Activated T-helper 1 cell treated with anti-CD3 and anti-CD28 coated beads, Interleukin-12 subunit alpha, Interleukin-12 subunit beta, Interleukin-2, Interleukin-4 antibody, amounts not matched to agents 30 ng/mL and 10 ng/mL and 1 ng/mL, durations not matched to agents 14 hours and 24 hours and 36 hours (primary cell): Measurements from ENCODE around the gene SLC13A1. TPM values are rescaled to one million over a fixed set of nuclear protein-coding genes. Genes with fewer than 3 reads are reported as not detected.

Experiments
- DNase-seq: peaks from one replicate; pipeline ENCODE4 v3.0.0; 2021; ENCODE audit warnings: low spot score
- H3K27ac Mint-ChIP-seq: one replicate; pipeline ENCODE4 v1.8.0; 2021; ENCODE audit warnings: mild to moderate bottlenecking, mixed read lengths
- H3K27me3 Mint-ChIP-seq: one replicate; pipeline ENCODE4 v1.8.0; 2022; ENCODE audit warnings: mild to moderate bottlenecking, moderate library complexity, mixed read lengths; ENCODE audit not compliant: insufficient read depth
- H3K36me3 Mint-ChIP-seq: one replicate; pipeline ENCODE4 v1.8.0; 2021; ENCODE audit warnings: low read depth, mixed read lengths
- H3K4me1 Mint-ChIP-seq: one replicate; pipeline ENCODE4 v1.8.0; 2021; ENCODE audit warnings: low read depth, mixed read lengths
- H3K4me3 Mint-ChIP-seq: one replicate; pipeline ENCODE4 v1.8.0; 2021; ENCODE audit warnings: mild to moderate bottlenecking, moderate library complexity, mixed read lengths
- H3K9me3 Mint-ChIP-seq: one replicate; pipeline ENCODE4 v1.8.0; 2021; ENCODE audit warnings: mixed read lengths
- intact Hi-C: fragments of 100-400 bp; cut with micrococcal nuclease; formaldehyde crosslinking; loops from one replicate; pipeline ENCODE4 v1.15.1; 2024
- total RNA-seq: library from RNA; stranded (reverse); gene quantifications from 2 replicates; pipeline ENCODE4 v1.2.3, GENCODE V29; 2022

The SLC13A1 gene
- total RNA-seq, 1 donor from 2014 or later: 0.05 TPM

GRCh38 chr7:123215350-123215749 is 15.6 kb upstream of the SLC13A1 start:
- Mint-ChIP-seq H3K27me3 (no peaks in the 10 kb centered on the region), H3K9me3 (peaks cover 14% of the 10 kb centered on the region), H3K4me1 (no peaks in the 10 kb centered on the region), H3K36me3 (no peaks in the 10 kb centered on the region), H3K27ac (no peak overlapping the region), H3K4me3 (no peak overlapping the region)
- intact Hi-C loops: no loop called here
- no peak for DNase-seq

GRCh38 chr7:123211545-123211944 is 11.8 kb upstream of the SLC13A1 start:
- Mint-ChIP-seq H3K4me1 (no peaks in the 10 kb centered on the region), H3K27ac (no peak overlapping the region)
- intact Hi-C loops: no loop called here

GRCh38 chr7:123210986-123211385 is 11.2 kb upstream of the SLC13A1 start:
- intact Hi-C loops: no loop called here
- Mint-ChIP-seq H3K4me3 (no peak overlapping the region), H3K4me1 (no peaks in the 10 kb centered on the region), H3K9me3 (peaks cover 14% of the 10 kb centered on the region), H3K36me3 (no peaks in the 10 kb centered on the region), H3K27me3 (no peaks in the 10 kb centered on the region), H3K27ac (no peak overlapping the region)
- no peak for DNase-seq

More at GRCh38 chr7:123211545-123211944, 11.8 kb upstream of the SLC13A1 start:
- DNase-seq: no peak
- Mint-ChIP-seq H3K27me3 (no peaks in the 10 kb centered on the region), H3K36me3 (no peaks in the 10 kb centered on the region), H3K9me3 (peaks cover 14% of the 10 kb centered on the region), H3K4me3 (no peak overlapping the region)

GRCh38 chr7:123209786-123210185 is 10.0 kb upstream of the SLC13A1 start:
- Mint-ChIP-seq H3K9me3 (peaks cover 5% of the 10 kb centered on the region), H3K4me3 (no peak overlapping the region), H3K27ac (no peak overlapping the region), H3K4me1 (no peaks in the 10 kb centered on the region), H3K36me3 (no peaks in the 10 kb centered on the region), H3K27me3 (no peaks in the 10 kb centered on the region)
- DNase-seq: no peak
- intact Hi-C loops: no loop called here

- intact Hi-C loops: no loop called here
- no peak overlapping the region for H3K4me3 Mint-ChIP-seq
- H3K4me1 Mint-ChIP-seq: no peaks in the 10 kb centered on the region
- no peak for DNase-seq
- H3K36me3 Mint-ChIP-seq: no peaks in the 10 kb centered on the region
- no peaks in the 10 kb centered on the region for H3K9me3 Mint-ChIP-seq
- no peak overlapping the region for H3K27ac Mint-ChIP-seq
- H3K27me3 Mint-ChIP-seq: no peaks in the 10 kb centered on the region
Measured at GRCh38 chr7:123208793-123209192, 9.0 kb upstream of the SLC13A1 start.

- Mint-ChIP-seq H3K27ac (no peak overlapping the region), H3K27me3 (no peaks in the 10 kb centered on the region), H3K4me1 (no peaks in the 10 kb centered on the region), H3K36me3 (no peaks in the 10 kb centered on the region), H3K9me3 (no peaks in the 10 kb centered on the region), H3K4me3 (no peak overlapping the region)
- intact Hi-C loops: no loop called here
- DNase-seq: no peak
Measured at GRCh38 chr7:123204206-123204835, 4.6 kb upstream of the SLC13A1 start.

- no peaks in the 10 kb centered on the region for H3K9me3 Mint-ChIP-seq
- no peak overlapping the region for H3K4me3 Mint-ChIP-seq
- H3K27me3 Mint-ChIP-seq: no peaks in the 10 kb centered on the region
- DNase-seq: no peak
- intact Hi-C loops: no loop called here
- H3K4me1 Mint-ChIP-seq: no peaks in the 10 kb centered on the region
- no peaks in the 10 kb centered on the region for H3K36me3 Mint-ChIP-seq
- no peak overlapping the region for H3K27ac Mint-ChIP-seq
Measured at GRCh38 chr7:123201901-123202300, 2.1 kb upstream of the SLC13A1 start.

GRCh38 chr7:123198668-123199652 is 809 bp downstream of the SLC13A1 start:
- no peaks in the 10 kb centered on the region for H3K27me3 Mint-ChIP-seq
- intact Hi-C loops: no loop called here

GRCh38 chr7:123198111-123198510 is 1.7 kb downstream of the SLC13A1 start:
- intact Hi-C loops: no loop called here
- Mint-ChIP-seq H3K27ac (no peak overlapping the region), H3K9me3 (no peaks in the 10 kb centered on the region), H3K36me3 (no peaks in the 10 kb centered on the region), H3K4me1 (no peaks in the 10 kb centered on the region), H3K4me3 (no peak overlapping the region), H3K27me3 (no peaks in the 10 kb centered on the region)
- DNase-seq: no peak

More at GRCh38 chr7:123198668-123199652, 809 bp downstream of the SLC13A1 start:
- DNase-seq: no peak
- H3K4me3 Mint-ChIP-seq: no peak overlapping the region
- no peaks in the 10 kb centered on the region for H3K9me3 Mint-ChIP-seq
- no peaks in the 10 kb centered on the region for H3K36me3 Mint-ChIP-seq
- no peaks in the 10 kb centered on the region for H3K4me1 Mint-ChIP-seq
- no peak overlapping the region for H3K27ac Mint-ChIP-seq

GRCh38 chr7:123193235-123193634 is 6.5 kb downstream of the SLC13A1 start:
- no peaks in the 10 kb centered on the region for H3K27me3 Mint-ChIP-seq
- intact Hi-C loops: no loop called here
- H3K9me3 Mint-ChIP-seq: peaks cover 4% of the 10 kb centered on the region
- no peaks in the 10 kb centered on the region for H3K36me3 Mint-ChIP-seq
- peaks cover 11% of the 10 kb centered on the region for H3K4me1 Mint-ChIP-seq
- no peak overlapping the region for H3K4me3 Mint-ChIP-seq
- DNase-seq: no peak
- no peak overlapping the region for H3K27ac Mint-ChIP-seq

- H3K27me3 Mint-ChIP-seq: no peaks in the 10 kb centered on the region
- H3K27ac Mint-ChIP-seq: peak overlapping the region; percentile 32
- H3K9me3 Mint-ChIP-seq: peaks cover 4% of the 10 kb centered on the region
- DNase-seq: no peak
- no peak overlapping the region for H3K4me3 Mint-ChIP-seq
- intact Hi-C loops: no loop called here
- no peaks in the 10 kb centered on the region for H3K36me3 Mint-ChIP-seq
- peaks cover 11% of the 10 kb centered on the region for H3K4me1 Mint-ChIP-seq
Measured at GRCh38 chr7:123191132-123191531, 8.6 kb downstream of the SLC13A1 start.

- Mint-ChIP-seq H3K9me3 (peaks cover 10% of the 10 kb centered on the region), H3K27me3 (no peaks in the 10 kb centered on the region), H3K4me3 (no peak overlapping the region), H3K4me1 (peaks cover 11% of the 10 kb centered on the region), H3K27ac (peak overlapping the region; percentile 79), H3K36me3 (no peaks in the 10 kb centered on the region)
- peak; percentile 49 for DNase-seq
- intact Hi-C loops: loop anchor here (1.0 kb wide), 1 partner anchor 367 kb away; the partner anchor contains the start of gene NDUFA5
Measured at GRCh38 chr7:123190109-123190831, 9.5 kb downstream of the SLC13A1 start.

GRCh38 chr7:123185756-123186155 is 14.0 kb downstream of the SLC13A1 start:
- Mint-ChIP-seq H3K4me1 (peaks cover 5% of the 10 kb centered on the region), H3K36me3 (no peaks in the 10 kb centered on the region), H3K27me3 (no peaks in the 10 kb centered on the region), H3K4me3 (no peak overlapping the region), H3K27ac (no peak overlapping the region), H3K9me3 (peaks cover 6% of the 10 kb centered on the region)
- no peak for DNase-seq
- intact Hi-C loops: no loop called here
